Measurements from ENCODE around the gene PARP1.
"Not testable (repeated sequence)": the region's sequence is repeated elsewhere in the genome, so short reads cannot be mapped to it uniquely, and the experiment has no call there.

The PARP1 gene

GRCh38 chr1:226349801-226350518, 57.9 kb downstream of the PARP1 start:
- no peak for DNase-seq

GRCh38 chr1:226349081-226349480, 58.8 kb downstream of the PARP1 start:
- DNase-seq = no peak

GRCh38 chr1:226344441-226345259, 63.2 kb downstream of the PARP1 start:
- DNase-seq = no peak

GRCh38 chr1:226342656-226343055, 65.2 kb downstream of the PARP1 start:
- no peak for DNase-seq

- not testable (repeated sequence) for DNase-seq
These were observed 67.8 kb downstream of the PARP1 start for GRCh38 chr1:226340111-226340510.

- DNase-seq = no peak
These were observed 70.5 kb downstream of the PARP1 start for GRCh38 chr1:226337276-226337875.

GRCh38 chr1:226335661-226336060, 72.2 kb downstream of the PARP1 start:
- DNase-seq = no peak

- no peak for DNase-seq
These were observed 74.9 kb downstream of the PARP1 start for GRCh38 chr1:226332947-226333346.

- no peak for DNase-seq
These were observed 78.7 kb downstream of the PARP1 start for GRCh38 chr1:226329237-226329636.

- DNase-seq = peak; percentile 75
These were observed 80.1 kb downstream of the PARP1 start for GRCh38 chr1:226327761-226328162.

- DNase-seq = no peak
These were observed 82.7 kb downstream of the PARP1 start for GRCh38 chr1:226325178-226325577.

GRCh38 chr1:226324479-226324878, 83.4 kb downstream of the PARP1 start:
- no peak for DNase-seq

GRCh38 chr1:226322986-226323385, 84.9 kb downstream of the PARP1 start:
- no peak for DNase-seq

- no peak for DNase-seq
These were observed 87.0 kb downstream of the PARP1 start for GRCh38 chr1:226320930-226321329.

GRCh38 chr1:226318471-226318870, 89.4 kb downstream of the PARP1 start:
- DNase-seq = no peak

GRCh38 chr1:226314055-226314454, 93.8 kb downstream of the PARP1 start:
- DNase-seq = no peak

- DNase-seq = no peak
These were observed 95.8 kb downstream of the PARP1 start for GRCh38 chr1:226312065-226312464.

GRCh38 chr1:226311376-226311775, 96.5 kb downstream of the PARP1 start:
- DNase-seq = no peak

Data from DMS 273 treated with DMSO at 0.1 percent for 48 hours (cell line).